NCI-H2227 (cell line): Measurements from ENCODE around the gene TOLLIP.

Source experiments
- DNase-seq: peaks from one replicate; lab custom pipeline; 2025; ENCODE audit not compliant: unreplicated experiment; lab: John Stamatoyannopoulos, UW

Gene TOLLIP

DNA sequence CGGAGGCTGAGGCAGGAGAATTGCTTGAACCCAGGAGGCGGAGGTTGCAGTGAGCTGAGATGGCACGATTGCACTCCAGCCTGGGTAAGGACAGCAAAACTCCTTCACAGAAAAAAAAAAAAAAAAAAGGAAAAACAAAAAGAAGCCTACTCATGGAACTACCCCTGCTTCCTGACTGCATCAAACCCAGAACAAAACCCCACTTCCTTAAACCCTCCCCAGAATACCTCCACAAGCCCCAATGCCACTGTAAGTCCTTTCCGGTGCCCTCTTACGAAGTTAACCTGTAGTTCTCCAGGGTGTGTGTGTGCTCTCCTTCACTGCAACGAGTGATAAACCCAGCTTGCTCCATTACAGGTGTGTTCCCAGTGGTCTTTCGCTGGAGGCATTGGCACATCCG lies 8.6 kb upstream of the TOLLIP start:
- DNase-seq: no peak

DNA sequence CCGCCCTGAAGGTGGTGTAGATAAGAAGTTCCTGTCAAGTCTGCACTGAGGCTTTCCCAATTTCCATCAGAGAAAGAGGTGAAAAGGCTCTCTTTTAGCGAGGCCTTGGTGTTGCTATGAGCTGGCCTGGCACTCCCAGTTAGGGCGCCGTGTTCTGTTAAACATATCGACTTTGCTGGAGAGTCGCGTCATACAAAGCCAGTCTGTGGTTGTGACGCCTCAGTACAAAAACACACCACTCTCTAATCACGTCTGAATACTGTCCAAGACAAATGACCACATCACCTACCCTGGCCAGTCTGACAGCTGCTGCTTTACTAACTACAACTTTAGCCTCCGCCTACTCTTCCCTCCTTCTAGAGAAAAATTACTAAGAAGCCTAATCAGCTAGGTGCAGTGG lies 8.0 kb upstream of the TOLLIP start:
- no peak for DNase-seq

GRCh38 chr11:1310772-1311468 lies 1.5 kb upstream of the TOLLIP start:
- DNase-seq: no peak

DNA sequence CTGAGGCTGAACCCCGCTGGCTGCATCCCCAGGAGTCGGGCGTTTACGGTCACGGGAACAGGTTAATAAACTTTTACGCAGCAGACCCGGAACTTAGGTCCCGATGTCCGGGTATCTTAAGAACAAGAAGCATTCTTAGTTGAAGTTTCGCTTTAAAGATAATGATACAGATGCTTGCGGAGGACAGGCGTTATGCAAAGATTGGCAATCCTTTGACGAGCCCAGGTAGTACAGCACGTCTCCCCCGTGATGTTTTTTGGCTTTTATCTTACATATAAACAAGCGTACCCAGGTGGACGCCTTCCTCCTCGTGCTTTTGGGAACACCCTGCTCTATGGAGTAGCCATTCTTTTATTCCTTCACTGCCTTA lies 871 bp upstream of the TOLLIP start:
- DNase-seq: no peak

- DNase-seq: no peak
Measured at GRCh38 chr11:1308743-1309497, 512 bp downstream of the TOLLIP start.

DNA sequence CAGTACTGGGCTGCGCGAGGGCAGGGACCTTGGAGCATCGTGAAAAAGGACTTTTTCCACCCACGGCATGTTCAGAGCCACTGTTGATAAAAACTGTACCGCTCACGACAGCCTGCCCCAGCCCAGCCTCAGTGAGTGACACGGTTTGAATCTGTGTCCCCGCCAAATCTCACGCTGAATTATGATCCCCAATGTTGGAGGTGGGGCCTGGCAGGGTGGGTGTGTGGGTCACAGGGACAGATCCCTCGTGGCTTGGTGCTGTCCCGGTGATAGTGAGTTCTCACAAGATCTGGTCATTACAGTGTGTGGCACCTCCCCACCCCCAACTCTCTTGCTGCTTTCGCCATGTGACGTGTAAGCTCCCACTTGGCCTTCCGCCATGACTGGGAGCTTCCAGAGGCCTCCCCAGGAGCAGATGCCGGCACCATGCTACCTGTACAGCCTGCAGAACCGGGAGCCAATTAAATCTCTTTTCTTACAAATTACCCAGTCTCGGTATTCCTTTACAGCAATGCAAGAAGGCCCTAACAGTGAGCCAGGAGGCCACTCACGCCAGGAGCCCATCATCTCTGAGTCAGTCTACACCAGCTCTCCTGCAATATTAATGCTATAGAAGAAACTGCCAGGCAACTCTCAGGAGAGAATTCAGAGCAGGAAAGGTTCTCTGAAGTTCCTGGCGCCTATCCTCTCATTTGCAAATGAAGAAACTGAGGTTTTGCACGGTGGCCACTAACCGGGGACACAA lies 1.3 kb downstream of the TOLLIP start:
- no peak for DNase-seq

- DNase-seq: no peak
Measured at GRCh38 chr11:1307163-1307870, 2.1 kb downstream of the TOLLIP start.

- no peak for DNase-seq
Measured at GRCh38 chr11:1306186-1307162, 3.0 kb downstream of the TOLLIP start.

DNA sequence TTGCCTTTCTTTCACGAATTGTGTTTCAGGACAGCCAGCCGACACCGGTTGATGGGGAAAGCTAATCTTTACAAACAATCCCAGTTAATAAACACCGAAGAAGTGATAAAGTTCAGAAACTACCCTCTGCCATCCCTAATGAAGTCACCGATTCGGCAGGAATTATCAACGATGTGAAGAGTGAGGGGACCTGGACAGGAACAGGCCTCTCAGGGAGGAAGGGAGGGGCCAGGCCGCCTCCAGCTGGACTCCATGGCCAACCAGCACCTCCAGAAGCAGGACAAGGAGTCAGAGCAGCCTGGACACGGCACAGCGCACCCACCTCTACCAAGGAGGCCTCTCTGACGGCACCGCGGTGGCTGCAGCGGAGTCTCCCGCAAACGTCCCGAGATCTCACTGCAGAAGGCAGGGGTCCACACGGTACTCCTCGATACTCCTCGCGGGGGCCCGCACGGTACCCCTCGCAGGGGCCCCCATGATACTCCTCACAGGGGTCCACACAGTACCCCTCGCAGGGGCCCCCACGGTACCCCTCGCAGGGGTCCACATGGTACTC lies 3.9 kb downstream of the TOLLIP start:
- DNase-seq: no peak

DNA sequence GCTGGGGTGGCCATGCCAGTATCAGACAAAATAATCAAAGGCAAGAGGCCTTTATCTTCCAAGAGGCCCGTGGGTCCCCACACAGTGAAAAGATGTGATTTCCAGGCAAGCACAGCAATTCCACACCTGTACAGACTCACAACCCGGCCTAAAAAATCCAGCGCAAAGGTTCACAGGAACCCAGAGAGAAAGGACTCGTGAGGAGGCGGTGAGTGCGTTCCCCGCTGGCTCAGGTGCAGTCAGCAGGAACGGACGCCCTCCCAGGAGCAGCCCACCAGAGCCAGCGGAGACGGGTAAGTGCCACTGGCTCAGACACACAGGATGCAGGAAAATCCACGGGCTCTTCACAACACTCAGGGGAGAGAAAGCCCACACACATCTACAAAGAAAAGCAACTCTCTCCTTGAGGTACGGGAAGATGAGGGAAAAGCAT lies 4.4 kb downstream of the TOLLIP start:
- no peak for DNase-seq

- DNase-seq: no peak
Measured at GRCh38 chr11:1304380-1304779, 5.1 kb downstream of the TOLLIP start.

- no peak for DNase-seq
Measured at GRCh38 chr11:1303973-1304372, 5.5 kb downstream of the TOLLIP start.

DNA sequence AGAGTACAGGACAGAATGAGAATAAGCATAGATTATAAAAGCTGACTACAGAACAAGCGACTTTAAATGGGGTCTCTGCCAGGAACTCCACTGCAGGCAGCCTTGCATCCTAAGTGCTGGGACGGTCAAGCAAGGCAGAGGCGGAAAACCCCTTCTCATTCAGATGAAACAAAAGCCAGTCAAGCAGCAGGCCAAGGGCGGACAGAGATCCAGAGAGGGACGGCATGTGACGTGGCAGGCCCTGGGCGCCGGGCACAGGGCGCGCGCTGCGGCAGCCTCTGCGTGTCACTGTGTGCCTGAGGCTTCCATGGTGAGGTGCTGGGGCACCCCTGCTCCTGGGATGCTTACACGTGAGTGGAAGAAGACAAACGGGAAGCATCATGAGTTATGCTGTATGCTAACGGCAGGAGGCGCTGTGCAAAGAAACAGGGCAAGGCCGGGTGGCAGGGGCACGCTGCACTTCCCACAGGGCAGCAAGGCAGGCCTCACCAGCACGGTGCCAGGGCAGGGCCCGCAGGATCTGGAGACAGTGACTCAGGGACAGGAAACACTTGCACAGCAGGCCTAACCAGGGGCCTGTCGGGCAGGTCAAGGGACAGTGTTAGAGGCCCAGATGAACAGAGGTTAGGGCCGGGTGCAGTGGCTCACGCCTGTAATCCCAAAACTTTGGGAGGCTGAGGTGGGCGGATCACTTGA lies 6.2 kb downstream of the TOLLIP start:
- no peak for DNase-seq

GRCh38 chr11:1302461-1303125 lies 6.8 kb downstream of the TOLLIP start:
- DNase-seq: no peak

DNA sequence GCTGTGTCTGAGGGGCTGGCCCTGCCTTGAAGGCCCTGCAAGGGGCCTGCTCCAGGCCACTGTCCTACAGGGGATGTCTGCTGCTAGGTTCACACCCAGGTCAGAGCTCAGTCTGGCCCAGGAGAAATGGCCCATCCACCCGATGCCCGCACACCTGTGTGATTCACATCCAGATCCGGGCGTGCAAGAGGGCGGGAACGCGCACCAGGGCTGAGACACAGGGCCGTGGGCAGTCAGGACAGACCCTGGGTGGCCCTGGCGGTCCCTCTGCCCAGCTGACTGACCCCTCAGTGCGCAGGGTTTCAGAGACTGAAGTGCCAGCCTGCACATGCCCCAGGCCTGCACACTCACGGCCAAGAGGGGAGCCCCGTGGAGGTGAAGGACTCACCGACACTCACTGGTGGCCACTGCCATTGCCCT lies 7.4 kb downstream of the TOLLIP start:
- DNase-seq: no peak

DNA sequence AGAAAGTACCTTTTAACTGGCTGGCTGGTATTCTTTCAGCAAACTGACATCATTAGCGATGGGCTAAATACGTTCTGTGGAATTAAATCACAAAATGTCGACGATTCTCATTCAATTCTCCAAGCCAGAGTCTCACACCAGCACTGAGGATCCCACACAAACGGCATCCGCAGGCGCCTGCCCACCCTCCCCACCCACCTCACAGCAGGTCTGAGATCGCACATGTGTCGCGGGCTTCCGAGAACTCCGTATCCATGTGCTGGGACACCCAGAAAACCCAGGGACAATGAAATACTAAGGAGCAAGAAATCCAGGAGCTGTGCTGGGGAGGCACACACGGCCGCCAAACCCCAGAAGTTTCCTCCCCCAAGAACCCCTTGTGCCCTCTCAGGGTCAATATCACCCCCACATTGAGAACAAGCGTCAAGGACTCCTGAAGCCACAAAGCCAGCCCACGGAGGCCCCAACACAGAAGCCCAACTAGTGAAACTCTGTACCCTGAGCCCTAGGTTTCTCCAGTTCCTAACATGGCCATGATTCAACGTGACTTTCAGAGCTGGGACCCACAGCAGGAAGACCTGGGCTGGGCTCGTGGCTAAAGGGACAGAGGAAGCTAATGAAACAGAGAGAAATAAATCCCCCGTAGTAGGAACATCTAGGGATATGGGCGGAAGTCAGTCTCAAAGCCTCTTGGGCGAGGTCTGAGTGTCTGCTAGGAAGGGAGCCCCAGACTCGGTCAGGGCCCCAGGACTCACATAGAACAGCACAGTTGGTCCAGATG lies 8.0 kb downstream of the TOLLIP start:
- DNase-seq: no peak

DNA sequence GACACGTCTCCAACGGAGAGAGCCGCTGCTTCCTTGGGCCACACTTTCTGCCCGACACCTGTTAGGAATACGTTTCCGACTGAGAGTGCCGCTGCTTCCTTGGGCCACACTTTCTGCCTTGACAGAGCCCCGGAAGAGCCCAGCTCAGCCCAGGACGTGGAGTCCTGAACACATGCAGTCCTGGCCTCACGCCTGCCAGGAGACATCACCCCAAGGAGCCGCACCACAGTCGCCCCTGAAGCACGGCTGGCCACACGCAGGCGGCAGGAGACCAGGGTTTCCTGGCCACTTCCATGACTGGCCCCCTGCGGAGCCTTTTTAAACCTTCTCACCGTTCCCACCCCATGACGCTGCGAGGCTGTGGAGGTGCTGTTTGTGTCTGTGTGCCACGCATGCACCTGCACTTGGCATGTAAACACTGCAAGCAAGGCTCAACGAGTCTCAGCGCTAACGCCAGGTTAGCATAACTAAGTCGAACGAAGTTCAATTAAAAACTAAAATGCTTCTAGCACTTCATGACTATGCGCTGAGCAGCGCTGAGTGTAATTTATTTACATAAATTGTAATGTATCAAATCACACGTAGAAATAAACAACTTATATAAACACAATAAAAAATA lies 8.8 kb downstream of the TOLLIP start:
- no peak for DNase-seq

DNA sequence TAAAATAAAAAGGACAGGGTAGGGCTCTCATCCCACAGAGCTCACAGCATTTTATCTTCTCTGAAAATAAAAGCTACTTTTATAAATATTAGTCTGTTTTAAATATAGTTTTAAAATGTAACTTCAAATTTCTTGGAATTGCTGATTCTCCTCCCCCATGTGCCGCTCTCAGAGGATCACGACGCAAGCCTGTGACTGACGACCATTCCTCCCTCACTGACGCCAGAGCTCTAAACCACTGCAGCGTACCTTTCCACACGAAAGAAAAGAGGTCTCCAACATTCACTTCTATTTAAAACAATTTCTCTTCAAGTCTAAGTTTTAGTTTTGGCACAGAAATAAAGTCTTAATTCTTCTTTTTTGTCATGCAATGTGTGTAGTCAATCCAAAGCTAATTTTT lies 9.3 kb downstream of the TOLLIP start:
- no peak for DNase-seq
